Astrocyte of the spinal cord (primary cell): Measurements from ENCODE around the gene MON1A.
A peak's percentile ranks its signal among the peaks of the same experiment; 100 is the strongest.
"Not testable (repeated sequence)": the region's sequence is repeated elsewhere in the genome, so short reads cannot be mapped to it uniquely, and the experiment has no call there.

Source experiments
- DNase-seq: peaks from one replicate; pipeline ENCODE4 v3.0.0; 2011; ENCODE audit warnings: low read depth, low spot score
- H3K4me3 ChIP-seq: 2 replicates; pipeline ENCODE4 v1.5.1; 2011; ENCODE audit warnings: low read depth, mild to moderate bottlenecking, low read length, moderate library complexity
- in situ Hi-C: cut with HindIII; loops from 2 replicates; pipeline ENCODE4 v1.10.0; 2017; ENCODE audit warnings: low sequenced_read_pairs
- TF ChIP-seq, protein P1 (sequence below): IDR thresholded peaks from 2 replicates; pipeline ENCODE4 v1.5.1; 2012; ENCODE audit warnings: low read depth, mild to moderate bottlenecking, low read length, inconsistent platforms

Gene MON1A

DNA sequence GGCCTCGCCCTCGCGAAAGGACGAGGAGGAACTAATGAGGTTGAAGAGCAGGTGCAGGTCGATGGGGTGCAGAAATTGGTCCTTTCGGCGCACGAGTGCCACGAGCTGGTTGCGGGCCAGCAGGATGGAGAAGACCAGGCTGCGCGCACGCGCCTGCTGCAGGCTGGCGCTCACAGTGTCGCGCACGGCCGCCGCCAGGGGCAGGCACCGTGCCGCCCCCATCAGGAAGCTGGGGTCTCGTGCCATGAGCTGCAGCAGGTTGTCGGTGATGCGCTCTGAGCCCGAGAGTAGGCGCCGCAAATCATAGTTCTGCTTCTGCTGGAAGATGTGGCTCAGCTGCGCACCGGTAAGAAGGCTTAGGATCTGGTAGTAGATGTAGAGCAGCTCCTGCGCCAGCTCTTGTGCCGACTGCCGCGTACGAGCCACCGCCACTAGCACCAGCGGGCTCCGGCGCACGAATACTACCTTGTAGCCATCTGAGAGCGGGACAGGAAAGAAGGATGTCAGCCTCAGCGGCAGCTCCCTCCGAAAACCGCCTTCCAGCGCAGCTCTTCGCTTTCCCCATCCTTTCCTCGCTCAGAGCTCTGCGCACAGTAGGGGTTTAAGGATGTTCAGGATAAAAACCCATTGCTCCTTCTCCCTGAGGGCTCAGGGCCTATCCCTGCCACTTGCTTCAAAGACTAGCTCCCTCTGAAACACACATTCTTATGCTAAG is 19.0 kb downstream of the MON1A start:
- TF ChIP-seq, protein P1, sequence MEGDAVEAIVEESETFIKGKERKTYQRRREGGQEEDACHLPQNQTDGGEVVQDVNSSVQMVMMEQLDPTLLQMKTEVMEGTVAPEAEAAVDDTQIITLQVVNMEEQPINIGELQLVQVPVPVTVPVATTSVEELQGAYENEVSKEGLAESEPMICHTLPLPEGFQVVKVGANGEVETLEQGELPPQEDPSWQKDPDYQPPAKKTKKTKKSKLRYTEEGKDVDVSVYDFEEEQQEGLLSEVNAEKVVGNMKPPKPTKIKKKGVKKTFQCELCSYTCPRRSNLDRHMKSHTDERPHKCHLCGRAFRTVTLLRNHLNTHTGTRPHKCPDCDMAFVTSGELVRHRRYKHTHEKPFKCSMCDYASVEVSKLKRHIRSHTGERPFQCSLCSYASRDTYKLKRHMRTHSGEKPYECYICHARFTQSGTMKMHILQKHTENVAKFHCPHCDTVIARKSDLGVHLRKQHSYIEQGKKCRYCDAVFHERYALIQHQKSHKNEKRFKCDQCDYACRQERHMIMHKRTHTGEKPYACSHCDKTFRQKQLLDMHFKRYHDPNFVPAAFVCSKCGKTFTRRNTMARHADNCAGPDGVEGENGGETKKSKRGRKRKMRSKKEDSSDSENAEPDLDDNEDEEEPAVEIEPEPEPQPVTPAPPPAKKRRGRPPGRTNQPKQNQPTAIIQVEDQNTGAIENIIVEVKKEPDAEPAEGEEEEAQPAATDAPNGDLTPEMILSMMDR: no peak
- in situ Hi-C loops: no loop called here
- no peak for DNase-seq
- no peak overlapping the region for H3K4me3 ChIP-seq

GRCh38 chr3:49908373-49909199 is 21.0 kb downstream of the MON1A start:
- in situ Hi-C loops: no loop called here
- TF ChIP-seq, protein P1: no peak

GRCh38 chr3:49906073-49906743 is 23.4 kb downstream of the MON1A start:
- peak overlapping the region; percentile 18 for H3K4me3 ChIP-seq

More at GRCh38 chr3:49908373-49909199, 21.0 kb downstream of the MON1A start:
- no peak overlapping the region for H3K4me3 ChIP-seq
- no peak for DNase-seq

GRCh38 chr3:49904448-49904847 is 25.2 kb downstream of the MON1A start:
- in situ Hi-C loops, H3K4me3 ChIP-seq, DNase-seq: not testable (repeated sequence)

More at GRCh38 chr3:49906073-49906743, 23.4 kb downstream of the MON1A start:
- DNase-seq: peak; percentile 39
- in situ Hi-C loops: no loop called here
- TF ChIP-seq, protein P1: peak; percentile 74

- TF ChIP-seq, protein P1: no peak
- in situ Hi-C loops: no loop called here
- DNase-seq: no peak
- peak within 1 kb of the TSS; percentile 18 for H3K4me3 ChIP-seq
Observed at GRCh38 chr3:49903451-49904424, 25.9 kb downstream of the MON1A start, which contains the start of gene MST1R. MST1R (minus strand) TSS chr3:49903873; CDS start chr3:49903609, 264 bp downstream.

GRCh38 chr3:49902511-49903345 is 26.9 kb downstream of the MON1A start:
- DNase-seq: no peak
- no peak overlapping the region for H3K4me3 ChIP-seq
- in situ Hi-C loops: no loop called here
- TF ChIP-seq, protein P1: no peak
